ENCODE measurements around the gene BIN1.

- no peak for TF ChIP-seq CTCF (conservative IDR thresholded peaks at IDR 0.05; ENCODE audit: low read depth, low read length)
- no peak for TF ChIP-seq EZH2 (IDR thresholded peaks at IDR 0.05; ENCODE audit: low read length, unreplicated experiment)
- TF ChIP-seq EZH2phosphoT487 (IDR thresholded peaks at IDR 0.05; ENCODE audit: borderline replicate concordance, low read length) = no peak
These were observed 10.1 kb downstream of the BIN1 start for GRCh38 chr2:127096718-127097470.
